Measurements from ENCODE around the gene CC2D2B. TPM values are rescaled to one million over a fixed set of nuclear protein-coding genes. Genes with fewer than 3 reads are reported as not detected.
"Not testable (repeated sequence)": the region's sequence is repeated elsewhere in the genome, so short reads cannot be mapped to it uniquely, and the experiment has no call there.

The CC2D2B gene
- total and polyA plus RNA-seq, 8 donors: 0.09 to 0.55 (median 0.39) TPM; not detected in 2

DNA sequence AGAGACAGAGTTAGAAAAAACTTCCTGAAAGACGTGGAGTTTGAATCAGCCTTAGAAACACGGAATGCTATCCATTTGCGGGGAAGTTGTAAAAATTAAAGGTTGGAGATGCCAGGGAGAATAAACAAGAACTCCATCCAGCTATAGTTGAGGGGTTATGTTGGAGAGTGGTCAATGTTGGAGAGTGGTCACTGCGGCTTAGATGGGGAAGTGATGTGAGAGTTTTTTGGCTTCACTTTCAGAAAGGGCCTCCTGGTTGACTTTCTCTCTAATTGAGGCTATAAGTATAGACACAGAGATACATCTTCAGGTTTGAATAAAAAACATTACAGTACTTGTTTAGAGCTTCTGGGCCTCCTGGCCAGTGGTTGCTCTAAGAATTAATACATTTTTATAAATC, 675 bp downstream of the CC2D2B start:
- H3K36me3 ChIP-seq: no peaks in the 10 kb centered on the region
- WGBS, 2 donors: 50 to 52% methylated on average over 4 of the region's 4 CpGs
- no peaks in the 10 kb centered on the region for H3K27me3 ChIP-seq
- TF ChIP-seq, protein P1, sequence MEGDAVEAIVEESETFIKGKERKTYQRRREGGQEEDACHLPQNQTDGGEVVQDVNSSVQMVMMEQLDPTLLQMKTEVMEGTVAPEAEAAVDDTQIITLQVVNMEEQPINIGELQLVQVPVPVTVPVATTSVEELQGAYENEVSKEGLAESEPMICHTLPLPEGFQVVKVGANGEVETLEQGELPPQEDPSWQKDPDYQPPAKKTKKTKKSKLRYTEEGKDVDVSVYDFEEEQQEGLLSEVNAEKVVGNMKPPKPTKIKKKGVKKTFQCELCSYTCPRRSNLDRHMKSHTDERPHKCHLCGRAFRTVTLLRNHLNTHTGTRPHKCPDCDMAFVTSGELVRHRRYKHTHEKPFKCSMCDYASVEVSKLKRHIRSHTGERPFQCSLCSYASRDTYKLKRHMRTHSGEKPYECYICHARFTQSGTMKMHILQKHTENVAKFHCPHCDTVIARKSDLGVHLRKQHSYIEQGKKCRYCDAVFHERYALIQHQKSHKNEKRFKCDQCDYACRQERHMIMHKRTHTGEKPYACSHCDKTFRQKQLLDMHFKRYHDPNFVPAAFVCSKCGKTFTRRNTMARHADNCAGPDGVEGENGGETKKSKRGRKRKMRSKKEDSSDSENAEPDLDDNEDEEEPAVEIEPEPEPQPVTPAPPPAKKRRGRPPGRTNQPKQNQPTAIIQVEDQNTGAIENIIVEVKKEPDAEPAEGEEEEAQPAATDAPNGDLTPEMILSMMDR (IDR thresholded peaks at IDR 0.05): no peak
- no peak overlapping the region for H3K27ac ChIP-seq
- no peak for ATAC-seq
- H3K4me1 ChIP-seq: peaks cover 0 to 3% (median 0%) of the 10 kb centered on the region in 3 donors
- H3K4me3 ChIP-seq: peak overlapping the region in 1 of 4 donors; percentile 74
- H3K9me3 ChIP-seq: no peaks in the 10 kb centered on the region
- no peak for FAIRE-seq
- DNase-seq: no peak
- intact Hi-C loops (cut with DNase I): no loop called here

DNA sequence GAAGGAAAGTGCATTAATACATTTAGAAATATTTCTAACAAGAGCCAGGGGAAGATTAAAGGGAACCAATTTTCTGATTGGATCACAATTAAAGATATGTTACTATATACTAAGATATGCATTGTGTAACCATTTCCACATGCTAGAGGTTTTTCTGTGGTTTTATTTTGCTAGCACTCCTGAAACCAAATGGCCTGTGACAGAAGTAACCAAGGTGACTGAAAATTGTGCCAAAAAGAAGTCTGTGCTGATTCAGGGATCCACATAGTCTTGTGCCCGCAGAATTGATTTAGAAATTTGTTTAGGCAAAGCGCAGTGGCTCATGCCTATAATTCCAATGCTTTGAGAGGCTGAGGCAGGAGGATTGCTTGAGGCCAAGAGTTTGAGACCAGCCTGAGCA, 1.8 kb downstream of the CC2D2B start:
- no peak overlapping the region for H3K4me3 ChIP-seq
- H3K27ac ChIP-seq: no peak overlapping the region
- no peak for ATAC-seq
- intact Hi-C loops (cut with DNase I): no loop called here
- peaks cover 0 to 3% (median 0%) of the 10 kb centered on the region in 3 donors for H3K4me1 ChIP-seq
- no peaks in the 10 kb centered on the region for H3K36me3 ChIP-seq
- H3K9me3 ChIP-seq: no peaks in the 10 kb centered on the region
- FAIRE-seq: no peak
- TF ChIP-seq, protein P1 (IDR thresholded peaks at IDR 0.05): no peak
- WGBS, 2 donors: 93 to 97% methylated on average over 2 of the region's 2 CpGs
- no peaks in the 10 kb centered on the region for H3K27me3 ChIP-seq
- no peak for DNase-seq

DNA sequence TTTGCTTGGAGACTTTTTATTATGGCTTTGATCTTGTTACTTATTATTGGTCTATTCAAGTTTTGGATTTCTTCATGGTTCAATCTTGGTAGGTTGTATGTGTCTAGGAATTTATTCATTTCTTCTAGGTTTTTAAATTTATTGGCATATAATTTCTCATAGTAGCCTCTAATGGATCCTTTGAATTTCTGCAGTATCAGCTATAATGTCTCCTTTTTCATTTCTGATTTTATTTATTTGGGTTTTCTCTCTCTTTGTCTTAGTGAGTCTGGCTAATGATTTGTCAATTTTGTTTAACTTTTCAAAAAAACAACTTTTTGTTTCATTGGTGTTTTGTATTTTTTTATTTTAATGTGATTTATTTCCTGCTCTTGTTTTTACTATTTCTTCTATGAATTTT, 8.3 kb downstream of the CC2D2B start:
- intact Hi-C loops (cut with DNase I); H3K36me3 ChIP-seq; ATAC-seq; H3K9me3 ChIP-seq; H3K27me3 ChIP-seq; DNase-seq; H3K4me1 ChIP-seq; H3K27ac ChIP-seq; H3K4me3 ChIP-seq: not testable (repeated sequence)
- FAIRE-seq: peak; percentile 53

DNA sequence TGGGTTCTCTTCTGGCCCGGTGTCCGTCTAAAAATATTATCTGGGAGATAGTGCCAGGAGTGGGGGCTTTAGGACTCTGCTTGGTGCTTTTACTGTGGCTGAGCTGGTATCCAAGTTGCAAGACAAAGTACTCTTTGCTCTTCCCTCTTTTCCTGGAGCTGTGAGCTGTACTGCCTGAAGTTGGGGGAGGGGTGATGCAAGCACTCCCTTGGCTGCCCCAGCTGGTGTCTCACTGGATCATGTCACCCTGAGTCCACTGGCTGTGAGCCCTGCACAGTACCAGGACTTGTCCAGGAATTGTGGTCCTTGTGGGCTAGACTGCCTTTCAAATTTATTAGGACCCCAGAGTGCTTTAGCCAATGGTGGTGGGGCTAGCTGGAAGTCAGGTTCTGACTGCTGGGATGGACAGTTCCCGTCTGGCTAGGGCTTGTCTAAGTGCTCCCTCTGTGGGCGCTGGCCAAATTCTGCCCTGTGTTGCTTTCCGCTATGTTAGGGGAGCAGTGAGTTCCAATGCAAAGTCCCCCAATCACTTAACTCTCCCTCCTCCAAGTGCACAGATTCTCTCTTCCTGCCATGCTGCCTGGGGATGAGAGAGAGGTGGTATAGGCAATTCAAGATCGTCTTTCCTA, 13.1 kb downstream of the CC2D2B start:
- H3K27ac ChIP-seq: no peak overlapping the region
- FAIRE-seq: no peak
- DNase-seq: no peak
- ATAC-seq: no peak
- no peaks in the 10 kb centered on the region for H3K9me3 ChIP-seq
- H3K4me1 ChIP-seq: no peaks in the 10 kb centered on the region
- no peaks in the 10 kb centered on the region for H3K27me3 ChIP-seq
- no peaks in the 10 kb centered on the region for H3K36me3 ChIP-seq
- TF ChIP-seq, protein P1 (IDR thresholded peaks at IDR 0.05): no peak
- 89 to 91% methylated on average over 6 of the region's 6 CpGs for WGBS, 2 donors
- no peak overlapping the region for H3K4me3 ChIP-seq
- intact Hi-C loops (cut with DNase I): no loop called here

DNA sequence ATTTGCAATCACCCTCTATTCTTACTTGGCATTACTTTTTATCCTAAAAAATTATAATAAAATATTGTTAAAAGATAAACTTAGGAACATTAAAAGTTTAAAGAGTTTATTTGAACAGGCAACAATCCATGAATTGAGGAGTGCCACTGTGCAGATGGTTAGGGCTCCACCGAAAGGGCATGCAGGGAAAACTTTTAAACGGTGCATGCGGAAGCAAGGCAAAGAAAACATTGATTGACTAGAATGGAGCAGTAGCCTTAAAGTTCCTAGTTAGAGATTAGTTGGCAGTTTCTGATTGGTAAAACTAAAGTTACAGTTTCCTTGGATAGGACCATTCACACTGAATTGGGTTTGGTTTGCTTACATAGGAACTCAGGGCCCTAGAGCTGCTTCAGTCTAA, 17.3 kb downstream of the CC2D2B start:
- Histone ChIP-seq H3K27me3 (no peaks in the 10 kb centered on the region), H3K4me1 (no peaks in the 10 kb centered on the region), H3K27ac (no peak overlapping the region), H3K36me3 (no peaks in the 10 kb centered on the region), H3K4me3 (no peak overlapping the region), H3K9me3 (no peaks in the 10 kb centered on the region)
- DNase-seq: no peak
- TF ChIP-seq, protein P1 (IDR thresholded peaks at IDR 0.05): no peak
- FAIRE-seq: no peak
- WGBS, 2 donors: 33 to 37% methylated on average over 3 of the region's 3 CpGs
- ATAC-seq: peak in 3 of 4 donors; percentile 35 to 77 (median 42)
- intact Hi-C loops (cut with DNase I): no loop called here
